Measurements from ENCODE around the gene ZNF124.

Gene ZNF124

GRCh38 chr1:247113094-247113497 lies 58.7 kb downstream of the ZNF124 start:
- no peak overlapping the region for H3K4me3 ChIP-seq (replicated peaks; ENCODE audit: low read depth, low read length)
- no peak for TF ChIP-seq CTCF (IDR thresholded peaks at IDR 0.05; ENCODE audit: low read length, missing control alignments)
- DNase-seq (ENCODE audit: low read depth), result peak; percentile 11

- DNase-seq (ENCODE audit: low read depth), result no peak
- no peak overlapping the region for H3K4me3 ChIP-seq (replicated peaks; ENCODE audit: low read depth, low read length)
- no peak for TF ChIP-seq CTCF (IDR thresholded peaks at IDR 0.05; ENCODE audit: low read length, missing control alignments)
These were observed 59.4 kb downstream of the ZNF124 start for GRCh38 chr1:247112479-247112781.

GRCh38 chr1:247111700-247112478 lies 59.9 kb downstream of the ZNF124 start:
- peak overlapping the region; percentile 60 for H3K4me3 ChIP-seq (replicated peaks; ENCODE audit: low read depth, low read length)
- TF ChIP-seq CTCF (IDR thresholded peaks at IDR 0.05; ENCODE audit: low read length, missing control alignments), result no peak
- peak; percentile 47 for DNase-seq (ENCODE audit: low read depth)

GRCh38 chr1:247111259-247111699 lies 60.5 kb downstream of the ZNF124 start:
- TF ChIP-seq CTCF (IDR thresholded peaks at IDR 0.05; ENCODE audit: low read length, missing control alignments), result no peak
- peak overlapping the region; percentile 60 for H3K4me3 ChIP-seq (replicated peaks; ENCODE audit: low read depth, low read length)
- DNase-seq (ENCODE audit: low read depth), result no peak

- no peak for DNase-seq (ENCODE audit: low read depth)
These were observed 61.1 kb downstream of the ZNF124 start for GRCh38 chr1:247110627-247111258.

GRCh38 chr1:247107694-247108093 lies 64.1 kb downstream of the ZNF124 start:
- TF ChIP-seq CTCF (IDR thresholded peaks at IDR 0.05; ENCODE audit: low read length, missing control alignments), result no peak
- DNase-seq (ENCODE audit: low read depth), result no peak
- no peak overlapping the region for H3K4me3 ChIP-seq (replicated peaks; ENCODE audit: low read depth, low read length)

More at GRCh38 chr1:247110627-247111258, 61.1 kb downstream of the ZNF124 start:
- peak overlapping the region; percentile 60 for H3K4me3 ChIP-seq (replicated peaks; ENCODE audit: low read depth, low read length)
- no peak for TF ChIP-seq CTCF (IDR thresholded peaks at IDR 0.05; ENCODE audit: low read length, missing control alignments)

Data from fibroblast of pulmonary artery (primary cell).